Left kidney (tissue), 2 donors: ENCODE data around the gene MCMBP. TPM values are rescaled to one million over a fixed set of nuclear protein-coding genes. Genes with fewer than 3 reads are reported as not detected.
"Not testable (repeated sequence)": the region's sequence is repeated elsewhere in the genome, so short reads cannot be mapped to it uniquely, and the experiment has no call there.

ENCODE experiments used
- DNase-seq: peaks from one replicate; pipeline ENCODE4 v3.0.0-alpha.2; 2013
- polyA plus RNA-seq: library from polyadenylated mRNA; unstranded; fragments of 120-200 nt; gene quantifications from one replicate; pipeline ENCODE4 v1.2.1, GENCODE V29; 2013; ENCODE audit not compliant: insufficient read length

MCMBP gene
- polyA plus RNA-seq, 1 donor = 66.4 TPM

- no peak for DNase-seq
Observed at GRCh38 chr10:119832951-119833350, 39.7 kb downstream of the MCMBP start.

GRCh38 chr10:119831656-119832055 is 41.0 kb downstream of the MCMBP start:
- DNase-seq = no peak

- DNase-seq = no peak
Observed at GRCh38 chr10:119830851-119831250, 41.8 kb downstream of the MCMBP start.

GRCh38 chr10:119829429-119829828 is 43.2 kb downstream of the MCMBP start:
- DNase-seq = no peak

GRCh38 chr10:119827430-119827829 is 45.2 kb downstream of the MCMBP start:
- no peak for DNase-seq

GRCh38 chr10:119826771-119827170 is 45.9 kb downstream of the MCMBP start:
- no peak for DNase-seq

GRCh38 chr10:119824299-119824698 is 48.3 kb downstream of the MCMBP start:
- DNase-seq = no peak

GRCh38 chr10:119821182-119821581 is 51.5 kb downstream of the MCMBP start:
- no peak for DNase-seq

- DNase-seq = peak; percentile 19
Observed at GRCh38 chr10:119818889-119819270, 53.8 kb downstream of the MCMBP start.

GRCh38 chr10:119817991-119818888 is 54.4 kb downstream of the MCMBP start:
- peak; percentile 86 for DNase-seq

- DNase-seq = no peak
Observed at GRCh38 chr10:119815671-119816070, 57.0 kb downstream of the MCMBP start.

GRCh38 chr10:119812684-119813083 is 60.0 kb downstream of the MCMBP start:
- no peak for DNase-seq

GRCh38 chr10:119811122-119811521 is 61.5 kb downstream of the MCMBP start:
- no peak for DNase-seq

- DNase-seq = no peak
Observed at GRCh38 chr10:119807960-119808697, 64.5 kb downstream of the MCMBP start.

GRCh38 chr10:119806334-119807130 is 66.1 kb downstream of the MCMBP start:
- DNase-seq = no peak

GRCh38 chr10:119805702-119806230 is 66.9 kb downstream of the MCMBP start:
- DNase-seq = no peak

- DNase-seq = no peak
Observed at GRCh38 chr10:119803264-119803663, 69.4 kb downstream of the MCMBP start.

- DNase-seq = no peak
Observed at GRCh38 chr10:119801998-119802538, 70.6 kb downstream of the MCMBP start.

GRCh38 chr10:119801176-119801575 is 71.5 kb downstream of the MCMBP start:
- no peak for DNase-seq

GRCh38 chr10:119796039-119796438 is 76.6 kb downstream of the MCMBP start:
- no peak for DNase-seq

- DNase-seq = not testable (repeated sequence)
Observed at GRCh38 chr10:119795101-119795500, 77.5 kb downstream of the MCMBP start.
